SK-N-SH (cell line): ENCODE measurements around the gene GPC4.

Experiments used
- CHD2 ChIP-seq: fragments of 150-350 bp; IDR thresholded peaks from 2 replicates; pipeline ENCODE4 v1.6.1; 2018; ENCODE audit warnings: low read length; ENCODE audit not compliant: partially characterized antibody
- EZH2phosphoT487 ChIP-seq: fragments of 200-600 bp; sonication (generic); IDR thresholded peaks from 2 replicates; pipeline ENCODE4 v1.6.1; 2017; ENCODE audit warnings: low read depth, mixed run types, mild to moderate bottlenecking, antibody characterized with exemption, moderate library complexity, borderline replicate concordance
- FOXJ3 ChIP-seq: sonication (generic); formaldehyde crosslinking; IDR thresholded peaks from 2 replicates; pipeline ENCODE4 v1.5.1; 2020; ENCODE audit warnings: mild to moderate bottlenecking, missing genetic modification reagents
- USF2 ChIP-seq: fragments of 150-350 bp; IDR thresholded peaks from 2 replicates; pipeline ENCODE4 v1.6.1; 2017; ENCODE audit warnings: antibody characterized with exemption, low read length, low read depth, borderline replicate concordance
- TF ChIP-seq, protein P1 (sequence below): fragments of 200-600 bp; sonication (generic); IDR thresholded peaks from 2 replicates; pipeline ENCODE4 v1.6.1; 2017; ENCODE audit warnings: antibody characterized with exemption, mild to moderate bottlenecking, moderate library complexity

GRCh38 chrX:133333154-133333750, 82.0 kb downstream of the GPC4 start:
- TF ChIP-seq, protein P1, sequence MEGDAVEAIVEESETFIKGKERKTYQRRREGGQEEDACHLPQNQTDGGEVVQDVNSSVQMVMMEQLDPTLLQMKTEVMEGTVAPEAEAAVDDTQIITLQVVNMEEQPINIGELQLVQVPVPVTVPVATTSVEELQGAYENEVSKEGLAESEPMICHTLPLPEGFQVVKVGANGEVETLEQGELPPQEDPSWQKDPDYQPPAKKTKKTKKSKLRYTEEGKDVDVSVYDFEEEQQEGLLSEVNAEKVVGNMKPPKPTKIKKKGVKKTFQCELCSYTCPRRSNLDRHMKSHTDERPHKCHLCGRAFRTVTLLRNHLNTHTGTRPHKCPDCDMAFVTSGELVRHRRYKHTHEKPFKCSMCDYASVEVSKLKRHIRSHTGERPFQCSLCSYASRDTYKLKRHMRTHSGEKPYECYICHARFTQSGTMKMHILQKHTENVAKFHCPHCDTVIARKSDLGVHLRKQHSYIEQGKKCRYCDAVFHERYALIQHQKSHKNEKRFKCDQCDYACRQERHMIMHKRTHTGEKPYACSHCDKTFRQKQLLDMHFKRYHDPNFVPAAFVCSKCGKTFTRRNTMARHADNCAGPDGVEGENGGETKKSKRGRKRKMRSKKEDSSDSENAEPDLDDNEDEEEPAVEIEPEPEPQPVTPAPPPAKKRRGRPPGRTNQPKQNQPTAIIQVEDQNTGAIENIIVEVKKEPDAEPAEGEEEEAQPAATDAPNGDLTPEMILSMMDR: no peak
- TF ChIP-seq USF2 (no peak), EZH2phosphoT487 (no peak), CHD2 (no peak), FOXJ3 (CRISPR knock-in tag) (no peak)
